A204.1 (cell line): ENCODE data around the gene TCF3.
"Not testable (repeated sequence)": the region's sequence is repeated elsewhere in the genome, so short reads cannot be mapped to it uniquely, and the experiment has no call there.

Experiments
- FAIRE-seq: peaks from 2 replicates; lab custom pipeline; 2012; peaks lifted over from hg19 to GRCh38; lab: Jason Lieb, UNC

The TCF3 gene

GRCh38 chr19:1650650-1651567, 1.5 kb downstream of the TCF3 start:
- FAIRE-seq: no peak

GRCh38 chr19:1649706-1650649, 2.4 kb downstream of the TCF3 start:
- FAIRE-seq: no peak

- FAIRE-seq: no peak
These were observed 3.4 kb downstream of the TCF3 start for GRCh38 chr19:1648920-1649541.

GRCh38 chr19:1648459-1648849, 4.0 kb downstream of the TCF3 start:
- FAIRE-seq: no peak

- FAIRE-seq: no peak
These were observed 4.6 kb downstream of the TCF3 start for GRCh38 chr19:1647501-1648458.

- FAIRE-seq: no peak
These were observed 5.6 kb downstream of the TCF3 start for GRCh38 chr19:1646659-1647453.

- no peak for FAIRE-seq
These were observed 6.3 kb downstream of the TCF3 start for GRCh38 chr19:1646149-1646548.

GRCh38 chr19:1645299-1645698, 7.1 kb downstream of the TCF3 start:
- FAIRE-seq: no peak

GRCh38 chr19:1644070-1644469, 8.3 kb downstream of the TCF3 start:
- FAIRE-seq: no peak

GRCh38 chr19:1640893-1641448, 11.4 kb downstream of the TCF3 start:
- FAIRE-seq: not testable (repeated sequence)

GRCh38 chr19:1636325-1637236, 15.8 kb downstream of the TCF3 start:
- no peak for FAIRE-seq

GRCh38 chr19:1634938-1635243, 17.5 kb downstream of the TCF3 start:
- no peak for FAIRE-seq

- no peak for FAIRE-seq
These were observed 18.0 kb downstream of the TCF3 start for GRCh38 chr19:1634242-1634937.

GRCh38 chr19:1633269-1633826, 19.1 kb downstream of the TCF3 start:
- FAIRE-seq: no peak

GRCh38 chr19:1632462-1633268, 19.8 kb downstream of the TCF3 start:
- no peak for FAIRE-seq

GRCh38 chr19:1631557-1632100, 20.8 kb downstream of the TCF3 start:
- FAIRE-seq: no peak

- FAIRE-seq: no peak
These were observed 21.6 kb downstream of the TCF3 start for GRCh38 chr19:1630811-1631210.
